ENCODE measurements around the gene PLEKHG1.

DNA sequence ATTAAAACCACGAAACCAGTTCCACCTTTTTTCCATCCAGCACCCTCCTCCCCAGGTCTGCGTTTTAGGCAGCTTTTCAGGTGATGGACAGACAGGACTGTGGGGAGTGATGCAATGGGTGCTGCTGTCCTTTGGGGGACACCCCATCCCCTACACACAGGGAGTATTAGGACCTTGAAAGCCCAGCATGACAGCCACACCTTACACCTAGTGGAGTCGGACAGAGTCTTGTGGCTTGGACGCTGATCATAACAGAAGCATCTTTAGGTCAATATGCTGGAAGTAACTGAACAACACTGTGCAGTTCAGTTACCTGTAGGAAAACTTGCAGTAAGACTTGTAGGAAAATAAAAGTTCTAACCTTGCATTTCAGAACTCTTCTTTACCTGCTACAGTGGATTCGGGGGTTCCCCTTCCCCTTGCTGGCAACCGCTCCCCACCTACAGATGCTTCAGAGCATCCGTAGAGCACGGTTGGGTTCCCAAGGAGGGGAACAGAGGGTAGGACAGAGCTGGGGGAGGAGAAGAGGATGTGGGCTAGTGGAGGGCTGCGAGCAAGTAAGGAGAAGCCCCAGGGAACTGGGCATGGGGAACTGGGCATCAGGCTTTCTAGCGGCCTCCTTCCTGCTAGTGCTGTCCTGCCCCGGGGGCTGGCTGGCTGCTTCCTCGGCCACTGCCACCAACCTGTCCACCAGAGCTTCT, 31.7 kb downstream of the PLEKHG1 start:
- TF ChIP-seq EZH2 (IDR thresholded peaks at IDR 0.05; ENCODE audit: borderline replicate concordance) (no peak), EZH2phosphoT487 (IDR thresholded peaks at IDR 0.05; ENCODE audit: low read depth, severe bottlenecking, unreplicated experiment) (no peak)
- TF ChIP-seq, protein P1, sequence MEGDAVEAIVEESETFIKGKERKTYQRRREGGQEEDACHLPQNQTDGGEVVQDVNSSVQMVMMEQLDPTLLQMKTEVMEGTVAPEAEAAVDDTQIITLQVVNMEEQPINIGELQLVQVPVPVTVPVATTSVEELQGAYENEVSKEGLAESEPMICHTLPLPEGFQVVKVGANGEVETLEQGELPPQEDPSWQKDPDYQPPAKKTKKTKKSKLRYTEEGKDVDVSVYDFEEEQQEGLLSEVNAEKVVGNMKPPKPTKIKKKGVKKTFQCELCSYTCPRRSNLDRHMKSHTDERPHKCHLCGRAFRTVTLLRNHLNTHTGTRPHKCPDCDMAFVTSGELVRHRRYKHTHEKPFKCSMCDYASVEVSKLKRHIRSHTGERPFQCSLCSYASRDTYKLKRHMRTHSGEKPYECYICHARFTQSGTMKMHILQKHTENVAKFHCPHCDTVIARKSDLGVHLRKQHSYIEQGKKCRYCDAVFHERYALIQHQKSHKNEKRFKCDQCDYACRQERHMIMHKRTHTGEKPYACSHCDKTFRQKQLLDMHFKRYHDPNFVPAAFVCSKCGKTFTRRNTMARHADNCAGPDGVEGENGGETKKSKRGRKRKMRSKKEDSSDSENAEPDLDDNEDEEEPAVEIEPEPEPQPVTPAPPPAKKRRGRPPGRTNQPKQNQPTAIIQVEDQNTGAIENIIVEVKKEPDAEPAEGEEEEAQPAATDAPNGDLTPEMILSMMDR (IDR thresholded peaks at IDR 0.05; ENCODE audit: poor library complexity) = no peak
